Suprapubic skin (tissue), 4 donors: ENCODE data around the gene WSB1. TPM values are rescaled to one million over a fixed set of nuclear protein-coding genes. Genes with fewer than 3 reads are reported as not detected.
"Not testable (repeated sequence)": the region's sequence is repeated elsewhere in the genome, so short reads cannot be mapped to it uniquely, and the experiment has no call there.

Experiments
- DNase-seq, 2 donors: peaks; one replicate each; pipeline ENCODE4 v3.0.0-alpha.2; 2019; ENCODE audit warnings: low spot score in 2 of 2
- H3K27ac ChIP-seq: fragments of 200-600 bp; sonication (generic); one replicate; pipeline ENCODE4 v1.5.1; 2019
- H3K27me3 ChIP-seq: fragments of 200-600 bp; sonication (generic); one replicate; pipeline ENCODE4 v1.5.1; 2019
- H3K36me3 ChIP-seq: fragments of 200-600 bp; sonication (generic); one replicate; pipeline ENCODE4 v1.5.1; 2019
- H3K4me1 ChIP-seq: fragments of 200-600 bp; sonication (generic); one replicate; pipeline ENCODE4 v1.5.1; 2019
- H3K4me3 ChIP-seq: fragments of 200-600 bp; sonication (generic); one replicate; pipeline ENCODE4 v1.5.1; 2019; ENCODE audit warnings: mild to moderate bottlenecking
- H3K9me3 ChIP-seq: fragments of 200-600 bp; sonication (generic); one replicate; pipeline ENCODE4 v1.5.1; 2019
- CTCF ChIP-seq, 2 donors: fragments of 200-600 bp in 1 of 2; fragments of 450-650 bp in 1 of 2; sonication (generic) in 1 of 2; IDR thresholded peaks; one replicate each; pipeline ENCODE4 v1.5.1; 2016 to 2019; ENCODE audit warnings: antibody characterized with exemption in 2 of 2, mild to moderate bottlenecking in 1 of 2, moderate library complexity in 1 of 2
- EP300 ChIP-seq: sonication (generic); formaldehyde crosslinking; IDR thresholded peaks from one replicate; pipeline ENCODE4 v1.6.1; 2017; ENCODE audit warnings: antibody characterized with exemption
- POLR2A ChIP-seq, 2 donors: fragments of 450-650 bp; IDR thresholded peaks; one replicate each; pipeline ENCODE4 v1.6.1; 2017; ENCODE audit warnings: antibody characterized with exemption in 2 of 2, mild to moderate bottlenecking in 2 of 2, moderate library complexity in 2 of 2
- POLR2AphosphoS5 ChIP-seq, 3 donors: sonication (generic); formaldehyde crosslinking; IDR thresholded peaks; one replicate each; pipeline ENCODE4 v1.6.1; 2017; ENCODE audit warnings: antibody characterized with exemption in 3 of 3
- WGBS: methylation state at CpG from one replicate; pipeline ENCODE4 v1.1.5; 2018; 5-methylcytosine and 5-hydroxymethylcytosine counted together
- total RNA-seq, 4 donors: library from RNA; depleted of rRNA; stranded (reverse); fragments of >200 nt; gene quantifications; one replicate each; pipeline ENCODE4 v1.1.0, GENCODE V29; 2016

WSB1 gene
- total RNA-seq, 4 donors from 2014 or later, result 38.5 to 206 (median 57.2) TPM

- Histone ChIP-seq H3K4me1 (no peaks in the 10 kb centered on the region), H3K27ac (no peak overlapping the region), H3K36me3 (no peaks in the 10 kb centered on the region), H3K9me3 (no peaks in the 10 kb centered on the region), H3K27me3 (no peaks in the 10 kb centered on the region), H3K4me3 (no peak overlapping the region)
- TF ChIP-seq POLR2AphosphoS5 (IDR thresholded peaks at IDR 0.05), result no peak
- TF ChIP-seq POLR2A (IDR thresholded peaks at IDR 0.05), result no peak
- TF ChIP-seq EP300, result no peak
- no peak for DNase-seq
- WGBS, result 64% methylated on average over 6 of the region's 6 CpGs
Measured at GRCh38 chr17:27268394-27269085, 25.4 kb upstream of the WSB1 start.

GRCh38 chr17:27269201-27269600 lies 24.7 kb upstream of the WSB1 start:
- no peak overlapping the region for H3K27ac ChIP-seq
- 84% methylated on average over 1 of the region's 1 CpG for WGBS
- no peaks in the 10 kb centered on the region for H3K4me1 ChIP-seq
- TF ChIP-seq POLR2AphosphoS5 (IDR thresholded peaks at IDR 0.05) (no peak), CTCF (IDR thresholded peaks at IDR 0.05) (no peak), EP300 (no peak), POLR2A (IDR thresholded peaks at IDR 0.05) (no peak)
- H3K27me3 ChIP-seq, result no peaks in the 10 kb centered on the region
- DNase-seq, result no peak
- no peak overlapping the region for H3K4me3 ChIP-seq
- H3K9me3 ChIP-seq, result no peaks in the 10 kb centered on the region
- H3K36me3 ChIP-seq, result no peaks in the 10 kb centered on the region

GRCh38 chr17:27269974-27270373 lies 23.9 kb upstream of the WSB1 start:
- no peak for DNase-seq
- no peaks in the 10 kb centered on the region for H3K27me3 ChIP-seq
- H3K36me3 ChIP-seq, result no peaks in the 10 kb centered on the region
- no peak overlapping the region for H3K4me3 ChIP-seq
- TF ChIP-seq POLR2A (IDR thresholded peaks at IDR 0.05), result no peak
- TF ChIP-seq EP300, result no peak
- H3K27ac ChIP-seq, result no peak overlapping the region
- no peaks in the 10 kb centered on the region for H3K4me1 ChIP-seq
- H3K9me3 ChIP-seq, result no peaks in the 10 kb centered on the region
- 84% methylated on average over 7 of the region's 7 CpGs for WGBS

- WGBS, result 81% methylated on average over 14 of the region's 14 CpGs
- Histone ChIP-seq H3K9me3 (no peaks in the 10 kb centered on the region), H3K27ac (no peak overlapping the region), H3K27me3 (no peaks in the 10 kb centered on the region), H3K4me3 (no peak overlapping the region), H3K4me1 (no peaks in the 10 kb centered on the region), H3K36me3 (no peaks in the 10 kb centered on the region)
- DNase-seq, result no peak
- no peak for TF ChIP-seq EP300
- no peak for TF ChIP-seq CTCF (IDR thresholded peaks at IDR 0.05)
- no peak for TF ChIP-seq POLR2AphosphoS5 (IDR thresholded peaks at IDR 0.05)
Measured at GRCh38 chr17:27276653-27277156, 17.2 kb upstream of the WSB1 start.

GRCh38 chr17:27279132-27279531 lies 14.8 kb upstream of the WSB1 start:
- not testable (repeated sequence) for DNase-seq

GRCh38 chr17:27280527-27280926 lies 13.4 kb upstream of the WSB1 start:
- Histone ChIP-seq H3K9me3 (no peaks in the 10 kb centered on the region), H3K4me1 (no peaks in the 10 kb centered on the region), H3K27me3 (no peaks in the 10 kb centered on the region), H3K36me3 (no peaks in the 10 kb centered on the region), H3K27ac (no peak overlapping the region), H3K4me3 (no peak overlapping the region)
- WGBS, result 93% methylated on average over 10 of the region's 10 CpGs
- DNase-seq, result no peak
- TF ChIP-seq POLR2A (IDR thresholded peaks at IDR 0.05) (no peak), EP300 (no peak), POLR2AphosphoS5 (IDR thresholded peaks at IDR 0.05) (no peak), CTCF (IDR thresholded peaks at IDR 0.05) (no peak)

More at GRCh38 chr17:27279132-27279531, 14.8 kb upstream of the WSB1 start:
- not testable (repeated sequence) for H3K9me3 ChIP-seq, H3K27ac ChIP-seq, H3K4me3 ChIP-seq, H3K27me3 ChIP-seq, H3K36me3 ChIP-seq, H3K4me1 ChIP-seq
- 97% methylated on average over 3 of the region's 3 CpGs for WGBS
